ENCODE data around the gene GPC5. TPM values are rescaled to one million over a fixed set of nuclear protein-coding genes. Genes with fewer than 3 reads are reported as not detected.

Gene GPC5
- total RNA-seq, 2 donors from 2014 or later = 0.37 to 0.52 TPM

- intact Hi-C loops (cut with DNase I) = no loop called here
These were observed 128.2 kb downstream of the GPC5 start for GRCh38 chr13:91526543-91527033.

GRCh38 chr13:91529739-91530482, 131.5 kb downstream of the GPC5 start:
- no peak for DNase-seq (ENCODE audit: low spot score)
- intact Hi-C loops (cut with DNase I) = no loop called here

More at GRCh38 chr13:91526543-91527033, 128.2 kb downstream of the GPC5 start:
- DNase-seq (ENCODE audit: low spot score) = no peak

- DNase-seq (ENCODE audit: low spot score) = no peak
- intact Hi-C loops (cut with DNase I) = no loop called here
These were observed 133.2 kb downstream of the GPC5 start for GRCh38 chr13:91531646-91532045.

GRCh38 chr13:91533354-91533753, 134.9 kb downstream of the GPC5 start:
- no peak for DNase-seq (ENCODE audit: low spot score)
- intact Hi-C loops (cut with DNase I) = no loop called here

- DNase-seq (ENCODE audit: low spot score) = no peak
- intact Hi-C loops (cut with DNase I) = no loop called here
These were observed 136.6 kb downstream of the GPC5 start for GRCh38 chr13:91534996-91535395.

- intact Hi-C loops (cut with DNase I) = no loop called here
These were observed 139.0 kb downstream of the GPC5 start for GRCh38 chr13:91537376-91537775.

GRCh38 chr13:91539286-91540157, 141.1 kb downstream of the GPC5 start:
- DNase-seq (ENCODE audit: low spot score) = no peak
- intact Hi-C loops (cut with DNase I) = no loop called here

More at GRCh38 chr13:91537376-91537775, 139.0 kb downstream of the GPC5 start:
- DNase-seq (ENCODE audit: low spot score) = no peak

GRCh38 chr13:91540158-91540736, 141.8 kb downstream of the GPC5 start:
- intact Hi-C loops (cut with DNase I) = no loop called here
- no peak for DNase-seq (ENCODE audit: low spot score)

GRCh38 chr13:91544723-91545122, 146.3 kb downstream of the GPC5 start:
- intact Hi-C loops (cut with DNase I) = no loop called here
- DNase-seq (ENCODE audit: low spot score) = no peak

GRCh38 chr13:91546900-91547299, 148.5 kb downstream of the GPC5 start:
- no peak for DNase-seq (ENCODE audit: low spot score)
- intact Hi-C loops (cut with DNase I) = no loop called here

GRCh38 chr13:91553584-91553983, 155.2 kb downstream of the GPC5 start:
- DNase-seq (ENCODE audit: low spot score) = no peak

GRCh38 chr13:91554101-91554500, 155.7 kb downstream of the GPC5 start:
- intact Hi-C loops (cut with DNase I) = no loop called here

More at GRCh38 chr13:91553584-91553983, 155.2 kb downstream of the GPC5 start:
- intact Hi-C loops (cut with DNase I) = no loop called here

GRCh38 chr13:91557328-91558090, 159.1 kb downstream of the GPC5 start:
- intact Hi-C loops (cut with DNase I) = no loop called here
- no peak for DNase-seq (ENCODE audit: low spot score)

More at GRCh38 chr13:91554101-91554500, 155.7 kb downstream of the GPC5 start:
- no peak for DNase-seq (ENCODE audit: low spot score)

- intact Hi-C loops (cut with DNase I) = no loop called here
- no peak for DNase-seq (ENCODE audit: low spot score)
These were observed 165.4 kb downstream of the GPC5 start for GRCh38 chr13:91563799-91564198.

GRCh38 chr13:91564396-91564795, 166.0 kb downstream of the GPC5 start:
- DNase-seq (ENCODE audit: low spot score) = no peak
- intact Hi-C loops (cut with DNase I) = no loop called here

GRCh38 chr13:91565296-91565695, 166.9 kb downstream of the GPC5 start:
- intact Hi-C loops (cut with DNase I) = no loop called here
- no peak for DNase-seq (ENCODE audit: low spot score)

- intact Hi-C loops (cut with DNase I) = no loop called here
- no peak for DNase-seq (ENCODE audit: low spot score)
These were observed 169.2 kb downstream of the GPC5 start for GRCh38 chr13:91567485-91568207.

- intact Hi-C loops (cut with DNase I) = no loop called here
- DNase-seq (ENCODE audit: low spot score) = no peak
These were observed 173.3 kb downstream of the GPC5 start for GRCh38 chr13:91571681-91572080.

GRCh38 chr13:91572439-91572838, 174.0 kb downstream of the GPC5 start:
- no peak for DNase-seq (ENCODE audit: low spot score)
- intact Hi-C loops (cut with DNase I) = no loop called here

Measured in posterior vena cava (tissue), 2 donors.